ENCODE measurements around the gene HCCS. TPM values are rescaled to one million over a fixed set of nuclear protein-coding genes. Genes with fewer than 3 reads are reported as not detected.

HCCS gene
- total and polyA plus RNA-seq, 2 donors (not counting 1 experiment from before 2014, with no cell fraction given) = 5.8 to 16.7 TPM

DNA sequence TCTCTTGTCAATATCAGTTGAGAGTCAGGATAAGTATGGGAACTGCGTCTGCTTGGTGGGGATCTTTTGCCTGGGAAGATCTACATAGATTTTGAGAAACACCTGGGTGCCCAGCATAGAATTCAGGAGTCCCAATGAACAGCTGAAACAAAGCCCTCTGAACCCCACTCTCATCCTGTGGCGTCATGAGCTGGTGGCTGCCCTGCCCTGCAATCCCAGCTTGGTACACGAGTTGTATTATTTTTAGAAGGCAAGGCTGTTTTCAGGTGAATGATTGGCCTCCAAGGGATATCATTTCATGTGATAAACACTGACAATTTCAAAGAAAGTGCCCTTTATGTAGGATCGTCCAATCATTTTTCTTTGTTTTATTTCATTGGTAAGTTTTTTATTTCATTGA is 60.8 kb downstream of the HCCS start:
- no peaks in the 10 kb centered on the region for H3K27me3 ChIP-seq (replicated peaks in 1 of 4; ENCODE audit: control extremely low read depth in 1 of 4, control insufficient read depth in 3 of 4, insufficient read depth in 4 of 4, low read length in 3 of 4)
- TF ChIP-seq CTCF (IDR thresholded peaks at IDR 0.05) (no peak), EZH2 (IDR thresholded peaks at IDR 0.05; ENCODE audit: borderline replicate concordance, insufficient read depth, low read depth, low read length, poor library complexity, severe bottlenecking) (no peak)
- WGBS (ENCODE audit: insufficient coverage) = no CpG with 5 or more reads among the region's 4 CpGs
- no peak for ATAC-seq (ENCODE audit: low read depth)
- intact Hi-C loops (cut with micrococcal nuclease) = no loop called here
- H3K9me3 ChIP-seq (ENCODE audit: control extremely low read depth in 1 of 3, control insufficient read depth in 2 of 3, insufficient read depth in 1 of 3, low read length in 2 of 3) = no peaks in the 10 kb centered on the region
- H3K27me3 Mint-ChIP-seq = peaks cover 6% of the 10 kb centered on the region
- H3K27ac Mint-ChIP-seq = no peak overlapping the region
- H4K20me1 ChIP-seq (ENCODE audit: control insufficient read depth, insufficient read depth, low read length, poor library complexity, severe bottlenecking) = no peaks in the 10 kb centered on the region
- no peak overlapping the region for H3K4me3 ChIP-seq (ENCODE audit: control extremely low read depth in 1 of 5, extremely low read depth in 1 of 5, insufficient read depth in 1 of 5, low read depth in 2 of 5, low read length in 4 of 5)
- no peak overlapping the region for H3K27ac ChIP-seq (ENCODE audit: low read length in 2 of 2)
- CTCF ChIA-PET = interaction anchor here (0.7 kb wide), 1 partner anchor 1533 kb away, joined by 5 read pairs; no protein-coding TSS in a partner anchor
- POLR2A ChIA-PET = no interaction called here
- no peaks in the 10 kb centered on the region for H3K9me3 Mint-ChIP-seq (ENCODE audit: insufficient read depth)
- H3K9ac ChIP-seq (ENCODE audit: low read length) = no peak overlapping the region
- H3K4me3 Mint-ChIP-seq = no peak overlapping the region
- H3K79me2 ChIP-seq (ENCODE audit: control insufficient read depth, insufficient read depth, low read length) = no peaks in the 10 kb centered on the region
- H3K4me2 ChIP-seq (replicated peaks; ENCODE audit: low read depth, low read length, poor library complexity, severe bottlenecking) = no peak overlapping the region
- no peaks in the 10 kb centered on the region for H3K36me3 ChIP-seq (replicated peaks in 1 of 2; ENCODE audit: control extremely low read depth in 1 of 2, control insufficient read depth in 1 of 2, extremely low read depth in 1 of 2, insufficient read depth in 2 of 2, low read length in 1 of 2)
- no peaks in the 10 kb centered on the region for H3K4me1 Mint-ChIP-seq
- DNase-seq = no peak
- H2AFZ ChIP-seq (ENCODE audit: insufficient read depth, low read depth, low read length, poor library complexity, severe bottlenecking) = no peak overlapping the region
- no peaks in the 10 kb centered on the region for H3K4me1 ChIP-seq (ENCODE audit: control insufficient read depth in 2 of 2, insufficient read depth in 2 of 2, low read length in 2 of 2)

DNA sequence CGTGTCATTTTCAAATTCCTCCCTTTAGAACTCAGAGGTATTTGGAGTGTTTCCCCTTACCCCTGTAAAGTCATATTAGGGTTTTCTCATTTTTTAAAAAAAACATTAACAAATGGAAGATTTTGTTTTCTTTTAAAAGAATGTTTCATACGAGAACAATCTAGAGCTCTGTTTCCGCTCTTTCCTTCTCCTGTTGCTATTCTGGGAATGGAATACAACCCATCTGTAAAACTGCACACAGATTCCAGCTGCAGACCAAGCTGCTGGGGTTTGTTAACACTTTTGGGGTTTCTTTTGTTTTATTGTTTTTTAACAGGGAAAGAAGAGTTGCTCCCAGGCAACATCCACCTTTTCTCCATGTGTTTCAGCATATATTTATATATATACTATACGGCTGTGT is 61.3 kb downstream of the HCCS start:
- ChIA-PET CTCF (no interaction called here), POLR2A (interaction anchor here (0.6 kb wide), 1 partner anchor 962 kb away, joined by 6 read pairs; no protein-coding TSS in a partner anchor)
- Histone ChIP-seq H3K4me3 (ENCODE audit: control extremely low read depth in 1 of 5, extremely low read depth in 1 of 5, insufficient read depth in 1 of 5, low read depth in 2 of 5, low read length in 4 of 5) (no peak overlapping the region), H2AFZ (ENCODE audit: insufficient read depth, low read depth, low read length, poor library complexity, severe bottlenecking) (no peak overlapping the region), H3K79me2 (ENCODE audit: control insufficient read depth, insufficient read depth, low read length) (no peaks in the 10 kb centered on the region), H4K20me1 (ENCODE audit: control insufficient read depth, insufficient read depth, low read length, poor library complexity, severe bottlenecking) (no peaks in the 10 kb centered on the region), H3K4me1 (ENCODE audit: control insufficient read depth in 2 of 2, insufficient read depth in 2 of 2, low read length in 2 of 2) (no peaks in the 10 kb centered on the region), H3K9me3 (ENCODE audit: control extremely low read depth in 1 of 3, control insufficient read depth in 2 of 3, insufficient read depth in 1 of 3, low read length in 2 of 3) (no peaks in the 10 kb centered on the region), H3K9ac (ENCODE audit: low read length) (no peak overlapping the region), H3K27ac (ENCODE audit: low read length in 2 of 2) (no peak overlapping the region), H3K4me2 (replicated peaks; ENCODE audit: low read depth, low read length, poor library complexity, severe bottlenecking) (no peak overlapping the region), H3K27me3 (replicated peaks in 1 of 4; ENCODE audit: control extremely low read depth in 1 of 4, control insufficient read depth in 3 of 4, insufficient read depth in 4 of 4, low read length in 3 of 4) (no peaks in the 10 kb centered on the region), H3K36me3 (replicated peaks in 1 of 2; ENCODE audit: control extremely low read depth in 1 of 2, control insufficient read depth in 1 of 2, extremely low read depth in 1 of 2, insufficient read depth in 2 of 2, low read length in 1 of 2) (no peaks in the 10 kb centered on the region)
- intact Hi-C loops (cut with micrococcal nuclease) = no loop called here
- ATAC-seq (ENCODE audit: low read depth) = no peak
- TF ChIP-seq EZH2 (IDR thresholded peaks at IDR 0.05; ENCODE audit: borderline replicate concordance, insufficient read depth, low read depth, low read length, poor library complexity, severe bottlenecking) = no peak
- no peak for TF ChIP-seq CTCF (IDR thresholded peaks at IDR 0.05)
- H3K9me3 Mint-ChIP-seq (ENCODE audit: insufficient read depth) = no peaks in the 10 kb centered on the region
- no CpG with 5 or more reads among the region's 4 CpGs for WGBS (ENCODE audit: insufficient coverage)
- H3K27me3 Mint-ChIP-seq = peaks cover 3% of the 10 kb centered on the region
- no peak overlapping the region for H3K27ac Mint-ChIP-seq
- no peaks in the 10 kb centered on the region for H3K4me1 Mint-ChIP-seq
- DNase-seq = no peak
- H3K4me3 Mint-ChIP-seq = no peak overlapping the region

Small RNA genes within 50 kb of the gene (small RNA-seq; reads per million reads assigned to genes)
- not detected for gene RF00019 (ENCODE audit: insufficient read length, low read depth, low replicate concordance)
- gene RF02271 (ENCODE audit: insufficient read length, low read depth, low replicate concordance) = not detected

Other genes starting within 250 kb of the HCCS start
- gene AMELX, start 182.1 kb downstream of the HCCS start, total RNA-seq = not detected in 2 replicates
- not detected in 2 replicates for gene AMELX, start 182.1 kb downstream of the HCCS start, polyA plus RNA-seq